ENCODE results near the gene FAM170B. TPM values are rescaled to one million over a fixed set of nuclear protein-coding genes. Genes with fewer than 3 reads are reported as not detected.

Gene FAM170B
- total RNA-seq, 2 donors from 2014 or later: not detected

- no peak overlapping the region for H3K4me3 ChIP-seq
- no peaks in the 10 kb centered on the region for H3K36me3 ChIP-seq
- peak overlapping the region in 1 of 2 donors; percentile 19 for H3K27ac ChIP-seq
- no peaks in the 10 kb centered on the region for H3K9me3 ChIP-seq
- no peaks in the 10 kb centered on the region for H3K27me3 ChIP-seq
- H3K4me1 ChIP-seq: peaks cover 0 to 75% of the 10 kb centered on the region in 2 donors
- TF ChIP-seq, protein P1, sequence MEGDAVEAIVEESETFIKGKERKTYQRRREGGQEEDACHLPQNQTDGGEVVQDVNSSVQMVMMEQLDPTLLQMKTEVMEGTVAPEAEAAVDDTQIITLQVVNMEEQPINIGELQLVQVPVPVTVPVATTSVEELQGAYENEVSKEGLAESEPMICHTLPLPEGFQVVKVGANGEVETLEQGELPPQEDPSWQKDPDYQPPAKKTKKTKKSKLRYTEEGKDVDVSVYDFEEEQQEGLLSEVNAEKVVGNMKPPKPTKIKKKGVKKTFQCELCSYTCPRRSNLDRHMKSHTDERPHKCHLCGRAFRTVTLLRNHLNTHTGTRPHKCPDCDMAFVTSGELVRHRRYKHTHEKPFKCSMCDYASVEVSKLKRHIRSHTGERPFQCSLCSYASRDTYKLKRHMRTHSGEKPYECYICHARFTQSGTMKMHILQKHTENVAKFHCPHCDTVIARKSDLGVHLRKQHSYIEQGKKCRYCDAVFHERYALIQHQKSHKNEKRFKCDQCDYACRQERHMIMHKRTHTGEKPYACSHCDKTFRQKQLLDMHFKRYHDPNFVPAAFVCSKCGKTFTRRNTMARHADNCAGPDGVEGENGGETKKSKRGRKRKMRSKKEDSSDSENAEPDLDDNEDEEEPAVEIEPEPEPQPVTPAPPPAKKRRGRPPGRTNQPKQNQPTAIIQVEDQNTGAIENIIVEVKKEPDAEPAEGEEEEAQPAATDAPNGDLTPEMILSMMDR (IDR thresholded peaks at IDR 0.05): no peak
- peak; percentile 30 for DNase-seq (ENCODE audit: low spot score)
Observed at GRCh38 chr10:49112098-49112497, 21.7 kb downstream of the FAM170B start.

GRCh38 chr10:49111320-49111698 is 22.5 kb downstream of the FAM170B start:
- Histone ChIP-seq H3K4me3 (no peak overlapping the region), H3K27ac (peak overlapping the region in 1 of 2 donors; percentile 19), H3K36me3 (no peaks in the 10 kb centered on the region), H3K27me3 (no peaks in the 10 kb centered on the region), H3K4me1 (peaks cover 0 to 83% of the 10 kb centered on the region in 2 donors), H3K9me3 (no peaks in the 10 kb centered on the region)
- TF ChIP-seq, protein P1 (IDR thresholded peaks at IDR 0.05): no peak
- DNase-seq (ENCODE audit: low spot score): peak; percentile 52

DNA sequence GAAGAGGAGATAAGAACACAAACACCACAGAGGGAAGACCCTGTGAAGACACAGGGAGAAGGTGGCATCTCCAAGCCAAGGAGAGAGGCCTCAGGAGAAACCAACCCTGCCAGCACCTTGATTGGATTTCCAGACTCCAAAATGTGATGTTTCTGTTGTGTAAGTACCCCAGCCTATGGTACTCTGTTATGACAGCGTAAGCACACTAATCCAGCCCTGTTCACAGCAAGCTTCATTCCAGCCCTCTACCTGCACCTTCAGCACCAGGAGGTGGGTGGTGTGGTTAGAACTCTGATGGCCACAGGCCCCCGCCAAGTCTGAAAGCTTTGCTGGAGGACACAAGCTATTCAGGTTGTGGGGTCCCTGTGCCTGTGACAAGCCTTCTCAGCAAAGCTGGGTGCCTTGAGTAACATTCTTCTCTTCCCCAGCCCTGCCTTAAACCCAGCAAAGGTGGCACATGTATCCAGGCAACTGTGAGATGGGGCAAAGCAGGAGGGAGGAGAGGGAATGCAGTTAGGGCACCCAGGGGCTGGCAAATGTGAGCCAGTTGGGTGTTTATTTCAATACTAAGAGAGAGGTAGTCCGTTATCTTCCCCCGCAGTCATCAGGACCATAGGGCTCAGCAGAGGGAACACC is 23.0 kb downstream of the FAM170B start:
- H3K27me3 ChIP-seq: no peaks in the 10 kb centered on the region
- H3K27ac ChIP-seq: peak overlapping the region in 1 of 2 donors; percentile 30
- peak; percentile 47 for DNase-seq (ENCODE audit: low spot score)
- H3K4me3 ChIP-seq: no peak overlapping the region
- TF ChIP-seq, protein P1 (IDR thresholded peaks at IDR 0.05): no peak
- H3K36me3 ChIP-seq: no peaks in the 10 kb centered on the region
- peaks cover 0 to 88% of the 10 kb centered on the region in 2 donors for H3K4me1 ChIP-seq
- H3K9me3 ChIP-seq: no peaks in the 10 kb centered on the region

DNA sequence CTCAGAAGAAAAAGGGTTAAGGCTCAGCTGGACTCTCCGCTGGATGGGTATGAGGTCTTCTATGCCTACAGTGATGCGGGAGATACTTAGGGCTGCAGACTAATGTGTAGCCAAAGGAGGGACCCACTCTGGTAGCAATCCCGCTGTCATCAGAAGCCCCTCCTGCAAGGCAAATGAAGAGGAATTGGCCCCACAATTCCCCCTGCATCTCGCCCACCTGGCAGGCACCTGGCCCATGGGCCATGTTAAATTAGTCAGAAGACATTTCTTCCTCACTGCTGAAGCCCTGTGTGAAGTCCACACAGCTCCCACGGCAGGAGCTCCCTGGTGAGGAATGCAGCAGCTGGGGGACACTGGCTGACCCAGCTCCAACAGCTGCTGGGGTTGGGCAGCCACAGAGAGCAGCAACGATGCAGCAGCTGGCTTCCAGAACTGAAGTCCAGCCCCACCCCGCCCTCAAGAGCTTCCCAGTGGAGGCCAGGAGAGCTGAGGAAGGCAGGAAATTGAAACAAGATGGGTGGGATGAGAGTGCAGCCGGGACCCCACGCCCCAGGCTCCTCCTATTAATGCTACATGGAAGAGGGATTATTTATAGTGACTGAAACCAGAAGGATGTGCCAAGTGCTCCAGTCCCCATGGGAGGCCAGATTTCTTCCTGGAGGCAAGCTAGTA is 24.0 kb downstream of the FAM170B start:
- TF ChIP-seq, protein P1 (IDR thresholded peaks at IDR 0.05): no peak
- Histone ChIP-seq H3K27me3 (no peaks in the 10 kb centered on the region), H3K27ac (peak overlapping the region; percentile 22 to 30), H3K36me3 (no peaks in the 10 kb centered on the region), H3K4me1 (peaks cover 0 to 95% of the 10 kb centered on the region in 2 donors), H3K9me3 (no peaks in the 10 kb centered on the region), H3K4me3 (no peak overlapping the region)
- DNase-seq (ENCODE audit: low spot score): peak; percentile 64

GRCh38 chr10:49108656-49109055 is 25.2 kb downstream of the FAM170B start:
- H3K9me3 ChIP-seq: no peaks in the 10 kb centered on the region
- TF ChIP-seq, protein P1 (IDR thresholded peaks at IDR 0.05): no peak
- H3K4me1 ChIP-seq: peaks cover 0 to 93% of the 10 kb centered on the region in 2 donors
- no peaks in the 10 kb centered on the region for H3K27me3 ChIP-seq
- no peaks in the 10 kb centered on the region for H3K36me3 ChIP-seq
- DNase-seq (ENCODE audit: low spot score): no peak
- no peak overlapping the region for H3K4me3 ChIP-seq
- H3K27ac ChIP-seq: no peak overlapping the region

Data from right atrium auricular region (tissue), 2 donors.